PC-3 (cell line): Measurements from ENCODE around the gene TROAP.

ENCODE experiments used
- CTCF ChIP-seq: fragments of 300-600 bp; sonication (generic); conservative IDR thresholded peaks from 2 replicates; pipeline ENCODE4 v1.5.1; 2017; ENCODE audit warnings: antibody characterized with exemption, low read depth, mild to moderate bottlenecking, low read length
- EZH2 ChIP-seq: fragments of 300-600 bp; sonication (generic); IDR thresholded peaks from one replicate; pipeline ENCODE4 v1.6.1; 2017; ENCODE audit warnings: antibody characterized with exemption, mild to moderate bottlenecking, low read length; ENCODE audit not compliant: unreplicated experiment
- EZH2phosphoT487 ChIP-seq: fragments of 300-600 bp; sonication (generic); IDR thresholded peaks from 2 replicates; pipeline ENCODE4 v1.6.1; 2018; ENCODE audit warnings: mild to moderate bottlenecking, antibody characterized with exemption, low read length, borderline replicate concordance

DNA sequence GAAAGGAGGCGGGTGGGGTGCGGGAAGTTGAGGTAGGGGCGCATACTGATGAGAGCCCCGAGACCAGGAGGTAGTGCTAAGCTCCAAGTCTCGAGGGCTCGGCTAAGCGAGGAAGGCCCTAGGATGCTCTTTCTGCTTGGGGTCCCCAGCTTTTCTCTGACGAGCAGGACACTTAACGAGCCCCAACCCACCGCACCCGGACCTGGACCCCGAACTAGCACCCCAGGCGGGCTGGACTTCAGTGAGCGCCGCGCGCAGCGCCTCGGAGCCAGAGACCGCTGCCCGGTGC, 18.7 kb downstream of the TROAP start:
- TF ChIP-seq EZH2 (no peak), CTCF (no peak), EZH2phosphoT487 (no peak)
